ENCODE data around the gene SLC22A13.
"Not testable (repeated sequence)": the region's sequence is repeated elsewhere in the genome, so short reads cannot be mapped to it uniquely, and the experiment has no call there.

The SLC22A13 gene, protein sequence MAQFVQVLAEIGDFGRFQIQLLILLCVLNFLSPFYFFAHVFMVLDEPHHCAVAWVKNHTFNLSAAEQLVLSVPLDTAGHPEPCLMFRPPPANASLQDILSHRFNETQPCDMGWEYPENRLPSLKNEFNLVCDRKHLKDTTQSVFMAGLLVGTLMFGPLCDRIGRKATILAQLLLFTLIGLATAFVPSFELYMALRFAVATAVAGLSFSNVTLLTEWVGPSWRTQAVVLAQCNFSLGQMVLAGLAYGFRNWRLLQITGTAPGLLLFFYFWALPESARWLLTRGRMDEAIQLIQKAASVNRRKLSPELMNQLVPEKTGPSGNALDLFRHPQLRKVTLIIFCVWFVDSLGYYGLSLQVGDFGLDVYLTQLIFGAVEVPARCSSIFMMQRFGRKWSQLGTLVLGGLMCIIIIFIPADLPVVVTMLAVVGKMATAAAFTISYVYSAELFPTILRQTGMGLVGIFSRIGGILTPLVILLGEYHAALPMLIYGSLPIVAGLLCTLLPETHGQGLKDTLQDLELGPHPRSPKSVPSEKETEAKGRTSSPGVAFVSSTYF

DNA sequence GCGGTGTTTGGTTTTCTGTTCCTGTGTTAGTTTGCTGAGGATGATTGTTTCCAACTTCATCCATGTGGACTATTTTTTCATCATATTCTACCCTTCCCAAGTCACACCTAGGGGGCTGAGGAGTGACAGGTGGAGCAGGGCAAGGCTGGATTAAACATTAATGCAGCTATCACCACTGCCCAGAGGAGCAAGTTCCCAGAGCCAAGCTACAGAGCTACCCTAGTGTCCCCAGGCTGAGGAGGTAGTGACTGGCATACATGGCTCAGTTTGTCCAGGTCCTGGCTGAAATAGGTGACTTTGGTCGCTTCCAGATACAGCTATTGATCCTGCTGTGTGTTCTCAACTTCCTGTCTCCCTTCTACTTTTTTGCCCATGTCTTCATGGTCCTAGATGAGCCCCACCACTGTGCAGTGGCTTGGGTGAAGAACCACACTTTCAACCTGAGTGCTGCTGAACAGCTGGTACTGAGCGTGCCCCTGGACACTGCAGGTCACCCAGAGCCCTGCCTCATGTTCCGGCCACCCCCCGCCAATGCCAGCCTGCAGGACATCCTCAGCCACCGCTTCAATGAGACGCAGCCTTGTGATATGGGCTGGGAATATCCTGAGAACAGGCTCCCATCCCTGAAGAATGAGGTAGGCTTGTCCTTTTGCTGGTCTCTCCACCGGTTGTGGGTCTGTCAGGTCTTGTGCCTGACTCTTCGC lies at the start of gene SLC22A13:
Gene SLC22A13, plus strand, starts transcription at position 209 of the 704 bp plus-strand sequence. Its CDS starts 49 bp downstream, at position 258.
- DNase-seq (ENCODE audit: low read depth in 1 of 2, low spot score in 1 of 2) = no peak

DNA sequence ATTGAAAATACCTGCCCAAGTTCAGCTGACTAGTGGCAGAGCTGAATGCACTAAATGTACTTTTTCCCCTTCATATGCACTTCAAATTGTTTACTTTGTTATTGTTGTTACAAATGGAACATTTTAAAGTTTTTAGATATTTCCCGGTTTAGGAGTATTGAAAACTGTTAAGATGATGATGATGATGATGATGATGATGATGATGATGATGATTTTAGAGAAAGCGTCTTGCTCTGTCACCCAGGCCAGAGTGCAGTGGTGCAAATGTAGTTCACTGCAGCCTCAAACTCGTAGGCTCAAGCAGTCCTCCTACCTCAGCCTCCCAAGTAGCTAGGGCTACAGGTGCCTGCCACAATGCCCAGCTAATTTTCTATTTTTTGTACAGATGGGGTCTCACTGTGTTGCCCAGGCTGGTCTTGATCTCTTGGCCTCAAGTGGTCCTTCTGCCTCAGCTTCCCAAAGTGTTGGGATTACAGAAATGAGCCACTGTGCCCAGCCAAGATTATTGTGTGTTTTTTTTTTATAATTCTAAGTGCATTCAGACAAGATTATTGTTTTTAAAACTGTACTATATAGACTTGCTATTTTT lies 45.9 kb upstream of the SLC22A13 start:
- DNase-seq (ENCODE audit: low read depth in 1 of 2, low spot score in 1 of 2) = no peak

DNA sequence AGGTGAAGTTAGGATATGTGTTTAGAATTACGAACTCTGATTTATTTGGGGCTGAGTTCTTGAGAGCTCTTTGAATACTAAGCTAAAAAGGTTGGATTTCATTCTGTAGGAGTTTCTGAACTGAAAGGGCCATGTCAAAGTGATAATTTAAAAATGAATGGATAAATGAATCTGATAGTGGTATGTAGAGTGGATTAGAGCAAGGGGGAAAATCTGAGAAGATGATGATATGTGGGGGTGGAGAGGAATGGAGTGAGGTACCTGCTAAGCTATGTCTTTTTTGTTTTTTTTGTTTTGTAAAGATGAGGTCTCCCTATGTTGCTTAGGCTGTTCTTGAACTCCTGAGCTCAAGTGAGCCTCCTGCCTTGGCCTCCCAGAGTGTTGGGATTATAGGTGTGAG lies 44.6 kb upstream of the SLC22A13 start:
- no peak for DNase-seq (ENCODE audit: low read depth in 1 of 2, low spot score in 1 of 2)

DNA sequence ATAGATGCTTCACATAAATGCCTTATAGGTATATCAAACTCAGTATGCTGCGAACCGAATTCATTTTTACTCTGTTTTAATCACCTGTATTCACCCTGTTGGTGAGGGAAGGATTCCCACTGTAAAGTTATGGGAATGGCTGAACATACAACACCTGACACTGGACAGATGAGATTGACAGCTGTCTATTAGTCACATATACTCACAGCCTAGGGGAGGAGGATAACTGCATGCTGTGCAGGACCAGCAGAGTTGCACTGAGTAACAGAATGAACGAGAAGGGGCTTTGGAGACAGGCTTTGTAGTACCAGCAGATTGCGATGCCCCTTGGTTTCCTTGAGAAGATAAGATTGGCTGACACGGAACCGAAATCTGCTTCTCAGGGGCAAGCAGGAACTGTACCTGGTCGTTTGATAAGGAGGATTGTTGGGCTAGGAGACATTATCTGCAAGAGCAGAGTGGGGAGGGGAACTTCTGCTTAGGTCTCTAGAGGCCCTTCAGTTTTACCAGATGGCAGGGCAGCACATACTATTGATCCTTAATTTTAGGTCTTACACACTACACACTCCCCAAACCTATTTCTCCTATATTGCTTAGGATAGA lies 43.5 kb upstream of the SLC22A13 start:
- no peak for DNase-seq (ENCODE audit: low read depth in 1 of 2, low spot score in 1 of 2)

DNA sequence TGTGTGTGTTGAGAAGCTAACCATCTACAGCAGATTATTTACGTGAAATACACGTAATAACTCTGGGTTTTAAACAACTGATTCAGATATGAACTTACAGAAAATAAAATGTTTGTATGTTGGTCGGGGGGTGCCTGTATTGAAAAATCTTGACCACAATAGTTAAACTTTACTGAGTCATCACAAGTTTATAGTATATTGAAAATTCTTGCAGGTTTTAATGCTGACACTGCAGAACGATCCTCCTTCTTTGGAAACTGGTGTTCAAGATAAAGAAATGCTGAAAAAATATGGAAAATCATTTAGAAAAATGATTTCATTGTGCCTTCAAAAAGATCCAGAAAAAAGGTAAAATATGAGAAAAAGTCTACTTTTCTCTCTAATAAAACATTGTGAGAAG lies 41.3 kb upstream of the SLC22A13 start:
- DNase-seq (ENCODE audit: low read depth in 1 of 2, low spot score in 1 of 2) = no peak

DNA sequence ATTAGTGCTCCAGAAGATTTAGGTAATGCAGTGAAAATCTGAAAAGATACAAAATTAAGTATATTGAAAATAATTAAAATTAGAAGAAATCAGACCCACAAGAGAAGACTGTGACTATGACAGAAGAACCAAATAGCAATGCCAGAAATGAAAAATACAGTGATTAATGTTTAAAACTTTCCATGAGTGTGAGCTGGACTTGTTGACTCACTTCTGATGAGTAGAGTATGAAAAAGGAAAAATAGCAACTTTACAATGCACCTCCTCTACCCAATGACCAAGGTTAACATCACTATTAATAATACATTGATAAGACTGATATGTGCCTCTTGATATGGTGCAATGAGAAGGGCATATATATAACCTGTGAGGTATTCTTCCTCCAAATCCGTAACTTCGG lies 39.3 kb upstream of the SLC22A13 start:
- DNase-seq (ENCODE audit: low read depth in 1 of 2, low spot score in 1 of 2) = no peak

DNA sequence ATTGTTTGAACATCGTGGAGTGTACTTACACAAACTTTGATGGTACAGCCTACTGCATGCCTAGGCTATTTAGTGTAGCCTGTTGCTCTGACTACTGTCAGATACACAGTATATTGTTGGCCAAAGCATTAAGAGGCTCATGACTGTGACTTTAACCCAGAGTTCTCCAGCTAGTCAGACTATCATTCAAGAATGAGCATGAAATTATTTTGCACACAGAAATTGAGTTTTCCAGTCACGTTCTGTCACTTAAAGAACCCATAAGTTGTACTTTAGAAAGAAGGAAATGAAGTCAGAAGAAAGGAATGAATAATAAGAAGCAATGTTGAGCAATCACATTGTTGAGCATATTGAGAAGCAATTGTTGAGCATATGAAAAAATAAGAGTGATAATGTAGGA lies 37.6 kb upstream of the SLC22A13 start:
- no peak for DNase-seq (ENCODE audit: low read depth in 1 of 2, low spot score in 1 of 2)

DNA sequence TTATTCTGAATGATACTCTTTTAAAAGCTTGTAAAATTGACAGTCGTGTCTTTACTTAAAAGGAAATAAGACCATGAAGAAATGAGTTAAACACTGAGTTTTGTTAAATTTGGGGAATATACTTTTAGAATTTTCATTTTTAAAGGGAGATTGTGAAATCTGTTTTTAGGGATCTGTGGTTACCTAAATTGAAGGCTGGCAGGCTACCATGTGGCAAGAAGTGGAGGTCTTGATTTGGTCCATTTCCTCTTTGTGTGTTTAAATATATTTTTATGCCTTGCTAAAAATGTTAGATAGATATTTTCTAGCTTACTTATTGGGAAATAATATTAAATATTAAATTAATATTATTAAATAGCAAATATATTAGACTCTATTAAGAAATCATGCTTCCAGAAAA lies 36.6 kb upstream of the SLC22A13 start:
- DNase-seq (ENCODE audit: low read depth in 1 of 2, low spot score in 1 of 2) = no peak

DNA sequence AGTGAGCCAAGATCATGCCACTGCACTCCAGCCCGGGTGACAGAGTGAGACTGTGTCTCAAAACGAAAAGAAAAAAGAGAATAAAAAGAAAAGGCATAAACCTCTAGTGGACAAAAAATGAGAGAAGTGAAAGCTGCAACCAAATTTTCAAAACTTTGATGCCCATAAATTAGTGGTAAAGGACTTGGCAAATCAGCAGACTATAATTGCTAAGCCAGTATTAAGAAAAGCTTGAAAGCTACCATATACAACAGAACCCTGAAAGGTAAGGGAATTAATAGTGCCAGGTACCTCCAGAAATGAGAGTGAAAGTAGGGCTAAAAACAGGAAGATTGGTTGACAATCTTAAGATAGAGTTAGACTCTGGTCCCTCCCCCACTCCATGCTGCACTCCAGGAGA lies 32.9 kb upstream of the SLC22A13 start:
- DNase-seq (ENCODE audit: low read depth in 1 of 2, low spot score in 1 of 2) = no peak

DNA sequence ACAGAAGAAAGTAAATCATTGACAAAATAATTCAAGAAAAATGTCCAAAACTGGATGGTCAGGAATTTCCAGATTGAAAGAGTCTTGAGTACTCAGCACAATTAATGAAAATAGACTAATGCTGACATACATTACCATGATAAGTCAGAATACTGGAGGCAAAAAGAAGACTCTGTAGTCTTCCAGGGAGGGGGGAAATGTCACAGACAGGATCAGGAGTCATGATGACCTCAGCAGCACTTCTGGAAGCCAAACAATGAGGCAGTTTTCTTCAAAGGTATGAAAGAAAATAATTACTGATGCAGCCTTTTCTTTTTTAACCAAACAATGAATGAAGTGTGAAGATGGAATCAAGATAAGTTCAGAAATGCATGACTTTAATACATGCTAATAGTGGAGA lies 30.1 kb upstream of the SLC22A13 start:
- DNase-seq (ENCODE audit: low read depth in 1 of 2, low spot score in 1 of 2) = no peak

DNA sequence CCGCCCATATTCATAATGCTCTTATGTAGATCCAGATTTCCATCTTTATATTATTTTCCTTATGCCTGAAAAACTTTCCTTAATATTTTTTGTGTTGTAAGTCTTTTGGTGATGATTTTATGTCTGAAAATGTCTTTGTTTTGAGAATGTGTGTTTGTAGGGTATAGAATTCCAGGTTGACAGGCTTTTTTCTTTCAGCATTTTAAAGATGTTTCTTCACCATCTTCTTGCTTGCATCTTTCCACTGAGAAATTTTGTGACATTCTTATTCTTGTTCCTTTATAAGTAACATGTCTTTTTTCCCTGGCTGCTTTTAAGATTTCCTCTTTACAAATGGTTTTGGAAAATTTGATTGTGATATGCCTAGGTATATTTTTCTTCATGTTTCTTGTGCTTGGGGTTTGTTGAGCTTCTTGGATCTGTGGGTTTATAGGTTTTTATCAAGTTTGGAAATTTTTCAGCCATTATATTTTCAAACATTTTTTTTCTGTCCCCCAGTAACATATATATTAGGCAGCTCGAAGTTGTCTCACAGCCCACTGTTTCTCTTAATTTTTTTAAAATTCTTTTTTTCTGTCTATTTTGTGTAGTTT lies 27.1 kb upstream of the SLC22A13 start:
- no peak for DNase-seq (ENCODE audit: low read depth in 1 of 2, low spot score in 1 of 2)

DNA sequence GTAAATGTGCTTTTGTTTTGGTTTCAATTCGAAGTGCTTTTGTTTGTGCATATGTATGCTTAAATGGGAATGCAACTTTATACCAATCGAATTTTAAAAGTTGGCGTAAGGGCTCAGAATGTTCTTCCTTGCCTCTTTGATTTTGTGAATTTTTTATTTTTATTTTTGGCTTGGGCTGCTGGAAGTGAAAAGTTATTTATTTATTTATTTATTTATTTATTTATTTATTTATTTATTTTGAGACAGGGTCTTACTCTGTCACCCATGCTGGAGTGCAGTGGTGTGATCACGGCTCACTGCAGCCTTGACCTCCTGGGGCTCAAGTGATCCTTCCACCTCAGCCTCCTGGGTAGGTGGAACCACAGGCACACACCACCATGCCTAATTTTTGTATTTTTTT lies 22.8 kb upstream of the SLC22A13 start:
- DNase-seq (ENCODE audit: low read depth in 1 of 2, low spot score in 1 of 2) = not testable (repeated sequence)

DNA sequence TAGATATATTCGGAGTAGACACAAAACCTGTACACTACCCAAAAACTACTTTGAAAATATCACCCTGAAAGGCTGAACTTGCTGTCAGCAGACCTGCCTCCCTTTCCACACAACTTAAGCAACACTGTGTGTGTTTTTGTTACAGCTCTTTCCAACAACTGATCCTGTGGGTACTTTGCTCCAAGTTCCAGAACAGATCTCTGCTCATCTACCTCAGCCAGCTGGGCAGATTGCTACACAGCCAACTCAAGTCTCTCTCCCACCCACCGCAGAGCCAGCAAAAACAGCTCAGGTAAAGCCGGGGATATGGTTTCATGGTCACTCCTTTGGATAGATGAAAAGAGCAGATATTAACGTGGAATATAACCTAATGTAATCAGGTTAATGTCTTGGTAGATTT lies 19.7 kb upstream of the SLC22A13 start:
- no peak for DNase-seq (ENCODE audit: low read depth in 1 of 2, low spot score in 1 of 2)

DNA sequence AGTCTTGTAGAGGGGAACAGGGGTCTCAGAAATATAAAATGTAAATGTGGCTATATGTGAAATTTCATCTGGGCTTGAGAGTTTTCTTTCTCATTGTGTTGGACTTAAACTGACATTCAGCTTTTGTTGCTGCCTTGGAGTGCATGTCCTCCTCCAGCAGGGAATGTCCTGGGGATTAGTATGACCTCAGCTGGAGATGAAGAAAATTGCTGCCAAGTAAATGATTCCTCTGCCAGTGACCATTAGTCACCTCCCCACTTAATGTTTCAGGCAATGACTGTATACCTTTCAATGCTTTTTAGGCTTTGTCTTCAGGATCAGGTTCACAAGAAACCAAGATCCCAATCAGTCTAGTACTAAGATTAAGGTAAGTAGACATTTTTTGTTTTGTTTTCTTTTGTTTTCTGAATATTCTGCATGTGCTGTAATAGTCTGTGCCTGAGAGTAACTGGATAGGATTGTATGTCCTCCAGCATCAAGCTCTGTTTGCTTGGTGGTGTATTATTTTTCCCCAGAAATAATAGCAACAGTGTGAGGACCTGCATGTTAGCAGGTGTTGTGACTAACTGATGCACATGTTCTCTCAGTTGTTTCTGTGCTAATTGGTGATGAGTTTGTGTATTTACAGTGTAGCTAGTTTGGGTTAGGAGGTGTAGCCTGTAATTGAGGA lies 18.1 kb upstream of the SLC22A13 start:
- no peak for DNase-seq (ENCODE audit: low read depth in 1 of 2, low spot score in 1 of 2)

DNA sequence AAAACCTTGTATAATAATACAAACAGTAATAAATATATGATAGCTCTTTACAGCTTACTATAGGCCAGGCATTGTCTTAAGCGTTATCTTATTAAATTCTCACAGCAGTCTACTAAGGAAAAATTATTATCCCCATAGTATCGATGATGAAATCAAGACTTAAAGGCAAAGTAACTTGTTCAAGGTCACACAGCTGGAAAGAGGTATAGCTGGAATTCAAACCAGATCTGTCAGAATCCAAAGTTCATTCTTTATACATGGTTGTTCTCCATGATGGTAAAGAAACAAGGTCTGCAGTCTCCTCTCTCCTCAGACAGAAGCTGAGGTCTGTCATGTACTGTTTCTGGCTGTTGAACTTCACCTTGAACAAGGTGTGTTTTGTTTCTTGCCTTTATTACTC lies 15.4 kb upstream of the SLC22A13 start:
- no peak for DNase-seq (ENCODE audit: low read depth in 1 of 2, low spot score in 1 of 2)

DNA sequence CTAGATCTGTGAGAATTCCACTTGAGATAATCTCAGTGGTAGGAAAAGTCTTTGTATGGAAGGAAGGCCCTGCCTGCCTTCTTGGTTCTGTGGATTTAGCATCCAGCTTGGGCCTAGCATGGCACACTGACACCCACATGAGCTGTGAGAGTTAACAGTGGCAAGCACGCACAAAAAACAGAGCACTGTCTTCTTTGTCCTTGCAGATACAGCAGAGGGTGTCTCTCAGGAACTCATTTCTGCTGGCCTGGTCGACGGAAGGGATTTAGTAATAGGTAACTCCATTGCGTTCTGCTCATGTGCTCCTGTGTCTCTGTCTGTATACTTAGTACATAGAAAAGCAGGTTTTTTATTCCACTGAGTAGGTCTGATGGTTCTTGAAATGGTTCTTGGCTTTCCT lies 14.4 kb upstream of the SLC22A13 start:
- no peak for DNase-seq (ENCODE audit: low read depth in 1 of 2, low spot score in 1 of 2)

DNA sequence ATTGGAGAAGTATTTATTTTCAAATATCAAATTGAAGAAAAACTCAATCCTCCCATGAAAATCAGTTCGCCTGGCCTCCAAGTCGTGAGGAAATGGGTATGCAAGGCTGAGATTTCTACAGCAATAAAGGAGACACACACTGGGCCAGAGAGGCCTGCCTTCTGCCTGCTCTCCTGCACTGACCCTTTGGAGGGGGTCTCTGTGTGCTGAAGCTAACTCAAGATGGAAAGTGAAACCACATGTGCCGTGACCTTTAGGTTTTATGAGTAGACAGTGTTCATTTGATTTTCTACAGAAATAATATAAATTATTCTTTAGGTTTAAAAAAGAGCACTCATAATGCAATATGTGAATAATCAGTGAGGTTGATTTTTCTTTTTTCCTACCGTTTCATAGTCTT lies 11.9 kb upstream of the SLC22A13 start:
- no peak for DNase-seq (ENCODE audit: low read depth in 1 of 2, low spot score in 1 of 2)

DNA sequence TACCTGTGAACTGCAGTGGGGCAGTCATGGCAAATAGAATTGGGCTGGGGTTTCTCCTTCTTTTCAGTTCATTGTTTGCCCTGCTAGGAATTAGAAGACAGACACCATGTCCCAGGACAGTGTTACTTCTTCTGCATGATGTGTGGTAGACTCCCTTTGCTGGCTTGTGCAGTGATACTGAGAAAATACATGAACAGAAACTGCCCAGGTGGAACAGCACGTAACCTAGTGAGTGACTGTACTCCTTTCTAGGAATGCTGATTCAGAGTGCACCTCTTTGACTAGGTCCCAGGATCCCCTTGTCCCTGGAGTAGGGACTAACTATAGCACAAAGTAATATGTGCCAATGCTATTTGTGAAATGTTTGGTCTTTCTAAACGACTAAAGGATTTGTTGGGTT lies 10.7 kb upstream of the SLC22A13 start:
- no peak for DNase-seq (ENCODE audit: low read depth in 1 of 2, low spot score in 1 of 2)

DNA sequence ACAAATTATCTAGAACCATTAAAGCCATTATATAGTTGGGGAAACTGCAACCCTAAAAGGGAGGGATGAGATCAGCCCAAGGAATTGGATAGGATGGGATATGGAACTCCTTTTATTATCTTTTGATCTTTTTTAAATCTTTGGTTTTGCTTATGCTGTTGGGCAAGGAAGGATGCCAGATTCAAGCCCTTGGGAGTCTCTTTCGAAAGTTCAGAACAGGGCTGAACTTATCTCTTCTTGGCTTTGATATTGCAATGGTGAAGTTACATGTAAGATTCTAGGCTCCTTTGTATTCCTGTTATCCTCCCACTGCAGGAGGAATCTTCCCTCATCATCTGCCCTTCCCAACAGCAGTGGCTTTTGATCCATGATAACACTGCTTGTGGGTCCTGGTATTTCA lies 10.0 kb upstream of the SLC22A13 start:
- no peak for DNase-seq (ENCODE audit: low read depth in 1 of 2, low spot score in 1 of 2)

DNA sequence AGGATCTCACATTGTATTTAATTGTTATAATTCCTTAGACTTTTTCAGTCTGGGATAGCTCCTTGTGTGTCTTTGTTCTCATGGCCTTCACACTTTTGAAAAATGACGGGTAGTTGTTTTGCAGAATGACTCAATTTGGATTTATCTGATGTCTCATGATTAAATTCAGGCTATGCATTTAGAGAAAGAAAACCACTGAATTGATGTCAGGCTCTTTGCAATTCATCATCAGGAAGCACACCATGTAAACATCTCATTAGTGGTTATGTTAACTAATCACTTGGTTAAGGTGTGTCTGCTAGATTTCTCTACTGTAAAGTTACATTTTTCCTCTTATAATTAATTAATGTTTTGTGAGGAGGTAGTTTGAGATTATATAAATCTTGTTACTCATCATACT lies 8.0 kb upstream of the SLC22A13 start:
- DNase-seq (ENCODE audit: low read depth in 1 of 2, low spot score in 1 of 2) = no peak

DNA sequence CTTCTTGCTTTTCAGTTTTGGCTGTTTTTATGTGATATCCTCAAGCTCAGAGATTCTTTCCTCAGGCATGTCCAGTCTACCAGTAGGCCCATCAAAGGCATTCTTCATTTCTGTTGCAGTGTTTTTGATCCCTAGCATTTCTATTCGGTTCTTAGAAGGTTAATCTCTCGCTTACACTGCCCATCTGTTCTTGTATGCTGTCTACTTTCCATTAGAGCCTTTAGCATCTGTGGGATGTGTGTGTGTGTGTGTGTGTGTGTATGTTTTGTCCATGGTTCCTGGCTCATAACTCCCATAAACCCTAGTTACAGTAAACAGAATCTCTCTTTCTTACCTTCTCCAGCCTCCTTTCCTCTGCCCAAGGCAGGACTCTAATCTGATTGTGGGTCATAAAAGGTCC lies 5.1 kb upstream of the SLC22A13 start:
- no peak for DNase-seq (ENCODE audit: low read depth in 1 of 2, low spot score in 1 of 2)

All from stimulated activated CD4-positive, alpha-beta T cell treated with anti-CD3 and anti-CD28 coated beads, Interleukin-15, amount 100 ng/mL, for 1 hour (primary cell).